Pancreas (tissue), 10 donors: ENCODE data around the gene TES. TPM values are rescaled to one million over a fixed set of nuclear protein-coding genes. Genes with fewer than 3 reads are reported as not detected.

ENCODE experiments used
- ATAC-seq, 4 donors: fragments of 200-7000 bp; cut with Tn5 transposase; one replicate each; pipeline versions ENCODE4 v1.8.0 to v1.9.1; 2020; ENCODE audit warnings: mild to moderate bottlenecking in 4 of 4, moderate library complexity in 4 of 4
- DNase-seq, 6 donors: peaks; one replicate each; pipeline ENCODE4 v3.0.0-alpha.2; 2020
- FAIRE-seq: peaks from 2 replicates; lab custom pipeline; 2012; peaks lifted over from hg19 to GRCh38; lab: Jason Lieb, UNC
- H3K27ac ChIP-seq, 4 donors: fragments of 200-600 bp; sonication (generic); 1 replicate in 3 of 4; 2 replicates in 1 of 4; pipeline versions ENCODE4 v1.5.0 to v1.8.0; 2020
- H3K27me3 ChIP-seq, 4 donors: fragments of 200-600 bp; one replicate each; pipeline ENCODE4 v1.8.0; 2021
- H3K36me3 ChIP-seq, 3 donors: fragments of 200-600 bp; sonication (generic) in 1 of 3; one replicate each; pipeline versions ENCODE4 v1.5.0 to v1.8.0; 2020 to 2021
- H3K4me1 ChIP-seq, 3 donors: fragments of 200-600 bp; one replicate each; pipeline ENCODE4 v1.8.0; 2021
- H3K4me3 ChIP-seq, 4 donors: fragments of 200-600 bp; sonication (generic) in 2 of 4; one replicate each; pipeline versions ENCODE4 v1.5.0 to v1.8.0; 2020 to 2021
- H3K9me3 ChIP-seq, 4 donors: fragments of 200-600 bp; one replicate each; pipeline ENCODE4 v1.8.0; 2021
- CTCF ChIP-seq, 4 donors: fragments of 200-600 bp; sonication (generic) in 3 of 4; IDR thresholded peaks; one replicate each; pipeline versions ENCODE4 v1.5.0 to v1.8.0; 2021; ENCODE audit warnings: antibody characterized with exemption in 4 of 4
- WGBS, 2 donors: extraction: QIAGEN DNeasy Blood & Tissue Kit; methylation state at CpG; one replicate each; pipeline ENCODE4 v1.1.7; 2013; 5-methylcytosine and 5-hydroxymethylcytosine counted together
- intact Hi-C, 3 donors: fragments of 100-400 bp; cut with DNase I; formaldehyde crosslinking; loops; one replicate each; pipeline versions ENCODE4 v1.11.1 to v1.14.2; 2022
- polyA plus RNA-seq, 2 donors: library from polyadenylated mRNA; stranded (reverse); fragments of 200-250 nt; gene quantifications; one replicate each; pipeline ENCODE4 v1.2.3, GENCODE V29; 2013
- total RNA-seq, 6 donors: library from RNA; stranded (reverse); fragmentation: NEBNext Ultra II Directional in 4 of 6; extraction: Animal tissue kit (Norgen Biotek cat#: 25700) in 4 of 6; gene quantifications; one replicate each; pipeline versions ENCODE4 v1.2.1 to v1.2.4, GENCODE V29; 2021 to 2023
- donor health status: healthy with polysubstance abuse.
- donor health status: DM: no; HTN: no; CAD: no; lungs with moderate emphysema.
- donor health status: DM: no; HTN: no; CAD: no.
- donor health status: control.
- donor health status: control.
- donor health status: Bipolar disorder and iron deficiency.
- donor health status: DM: yes; HTN: yes; CAD: no.
- donor health status: DM: no; HTN: no; CAD: no.
- donor health status: DM: no; HTN: no; CAD: no.
- donor health status: DM: yes; HTN: yes; CAD: no.

The TES gene
- total and polyA plus RNA-seq, 8 donors = 10.6 to 37.0 (median 20.0) TPM

- 90 to 92% methylated on average over 3 of the region's 3 CpGs for WGBS, 2 donors
- Histone ChIP-seq H3K4me1 (no peaks in the 10 kb centered on the region), H3K4me3 (no peak overlapping the region), H3K9me3 (no peaks in the 10 kb centered on the region), H3K27ac (no peak overlapping the region), H3K27me3 (no peaks in the 10 kb centered on the region), H3K36me3 (no peaks in the 10 kb centered on the region)
- no peak for ATAC-seq
- intact Hi-C loops = loop anchor here in 1 of 3 donors (10.0 kb wide), 1 partner anchor 319 kb away; no protein-coding TSS in a partner anchor
- FAIRE-seq = no peak
- DNase-seq = no peak
- TF ChIP-seq CTCF (IDR thresholded peaks at IDR 0.05) = no peak
Observed at GRCh38 chr7:116265881-116266280, 55.5 kb downstream of the TES start.

GRCh38 chr7:116269466-116269865 is 59.1 kb downstream of the TES start:
- DNase-seq (no peak), ATAC-seq (no peak), FAIRE-seq (peak; percentile 61)
- peaks cover 0 to 10% (median 4%) of the 10 kb centered on the region in 3 donors for H3K4me1 ChIP-seq
- intact Hi-C loops = loop anchor here in 1 of 3 donors (10.0 kb wide), 1 partner anchor 315 kb away; no protein-coding TSS in a partner anchor
- no peaks in the 10 kb centered on the region for H3K36me3 ChIP-seq
- H3K4me3 ChIP-seq = no peak overlapping the region
- 45 to 54% methylated on average over 4 of the region's 4 CpGs for WGBS, 2 donors
- no peak overlapping the region for H3K27ac ChIP-seq
- TF ChIP-seq CTCF (IDR thresholded peaks at IDR 0.05) = no peak
- H3K9me3 ChIP-seq = no peaks in the 10 kb centered on the region
- no peaks in the 10 kb centered on the region for H3K27me3 ChIP-seq

- DNase-seq = no peak
- ATAC-seq = peak in 3 of 4 donors; percentile 30 to 50 (median 44)
- peak; percentile 9 for FAIRE-seq
- intact Hi-C loops = no loop called here
- peaks cover 0 to 10% (median 4%) of the 10 kb centered on the region in 3 donors for H3K4me1 ChIP-seq
- H3K9me3 ChIP-seq = no peaks in the 10 kb centered on the region
- no peak overlapping the region for H3K4me3 ChIP-seq
- H3K27ac ChIP-seq = no peak overlapping the region
- no peaks in the 10 kb centered on the region for H3K36me3 ChIP-seq
- no peaks in the 10 kb centered on the region for H3K27me3 ChIP-seq
- whole genome bisulfite sequencing, 2 donors = 53 to 58% methylated on average over 5 of the region's 5 CpGs
- no peak for TF ChIP-seq CTCF (IDR thresholded peaks at IDR 0.05)
Observed at GRCh38 chr7:116271161-116271913, 61.0 kb downstream of the TES start.

GRCh38 chr7:116271963-116272886 is 61.9 kb downstream of the TES start:
- FAIRE-seq (peak; percentile 39), ATAC-seq (peak in 3 of 4 donors; percentile 75 to 93 (median 90)), DNase-seq (peak in 1 of 6 donors; percentile 26)
- Histone ChIP-seq H3K4me3 (no peak overlapping the region), H3K27me3 (no peaks in the 10 kb centered on the region), H3K36me3 (no peaks in the 10 kb centered on the region), H3K27ac (no peak overlapping the region), H3K9me3 (no peaks in the 10 kb centered on the region), H3K4me1 (peaks cover 0 to 10% (median 4%) of the 10 kb centered on the region in 3 donors)
- 73 to 79% methylated on average over 4 of the region's 4 CpGs for WGBS, 2 donors
- TF ChIP-seq CTCF (IDR thresholded peaks at IDR 0.05) = no peak
- intact Hi-C loops = no loop called here
